Measurements from ENCODE around the gene MBD3L5.

GRCh38 chr19:7072541-7072940 is 42.2 kb downstream of the MBD3L5 start:
- TF ChIP-seq CTCF (IDR thresholded peaks at IDR 0.05 in 2 of 3, conservative IDR thresholded peaks at IDR 0.05 in 1 of 3; ENCODE audit: insufficient read depth in 2 of 3, low read depth in 1 of 3, low read length in 3 of 3): no peak
- no peak for TF ChIP-seq CSDE1 (IDR thresholded peaks at IDR 0.05)
- TF ChIP-seq POLR2AphosphoS2 (IDR thresholded peaks at IDR 0.05; ENCODE audit: low read length): no peak
- no peak for TF ChIP-seq ZNF133 (CRISPR knock-in tag; IDR thresholded peaks at IDR 0.05)
- no peak for TF ChIP-seq SIN3B (IDR thresholded peaks at IDR 0.05; ENCODE audit: low read depth)
- TF ChIP-seq TAF1 (IDR thresholded peaks at IDR 0.05; ENCODE audit: control insufficient read depth, extremely low read depth, insufficient read depth, low read length, severe bottlenecking): no peak
- no peak for TF ChIP-seq HLTF (IDR thresholded peaks at IDR 0.05)
- no peak for TF ChIP-seq KLF1 (tag; IDR thresholded peaks at IDR 0.05)
- no peak for TF ChIP-seq SIRT6 (IDR thresholded peaks at IDR 0.05; ENCODE audit: low read depth, low read length)
- TF ChIP-seq CEBPB (tag; IDR thresholded peaks at IDR 0.05): no peak
- no peak for TF ChIP-seq ETV6 (IDR thresholded peaks at IDR 0.05; ENCODE audit: borderline replicate concordance in 1 of 2, low read depth in 2 of 2, low read length in 1 of 2)
- no peak for TF ChIP-seq ETV6 (CRISPR knock-in tag; IDR thresholded peaks at IDR 0.05; ENCODE audit: borderline replicate concordance)
- no peak for TF ChIP-seq POLR2A (conservative IDR thresholded peaks at IDR 0.05)
- TF ChIP-seq ZNF146 (CRISPR knock-in tag; IDR thresholded peaks at IDR 0.05; ENCODE audit: unreplicated experiment): no peak
- no peak for TF ChIP-seq ZKSCAN8 (CRISPR knock-in tag; IDR thresholded peaks at IDR 0.05)

Data from K562 (cell line).